Ecto neural progenitor cell (in vitro differentiated cells): ENCODE data around the gene PPM1H.
A peak's percentile ranks its signal among the peaks of the same experiment; 100 is the strongest.
"Not testable (repeated sequence)": the region's sequence is repeated elsewhere in the genome, so short reads cannot be mapped to it uniquely, and the experiment has no call there.

Experiments used
- DNase-seq: peaks from one replicate; pipeline ENCODE4 v3.0.0-alpha.2; 2018; ENCODE audit warnings: low spot score

The PPM1H gene

DNA sequence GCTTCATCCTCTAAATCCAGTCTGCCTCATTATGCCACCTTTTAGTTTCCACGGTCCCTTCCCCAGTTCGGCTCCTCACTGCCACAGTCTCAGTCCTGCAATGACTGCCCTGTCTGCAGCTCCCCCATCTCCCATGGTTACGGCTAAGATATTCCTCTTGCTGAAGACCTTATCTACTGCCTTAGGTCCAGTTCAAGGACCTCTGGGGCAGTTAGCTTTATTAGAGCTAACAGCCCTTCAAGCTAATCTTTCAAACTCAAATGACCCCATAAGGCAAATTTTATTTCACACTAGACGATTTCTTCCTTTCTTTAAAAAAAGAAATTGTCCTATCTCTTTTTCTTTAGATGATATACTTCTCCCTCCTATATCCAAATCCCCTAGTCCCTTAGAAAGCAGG, 253.6 kb downstream of the PPM1H start:
- DNase-seq = no peak

DNA sequence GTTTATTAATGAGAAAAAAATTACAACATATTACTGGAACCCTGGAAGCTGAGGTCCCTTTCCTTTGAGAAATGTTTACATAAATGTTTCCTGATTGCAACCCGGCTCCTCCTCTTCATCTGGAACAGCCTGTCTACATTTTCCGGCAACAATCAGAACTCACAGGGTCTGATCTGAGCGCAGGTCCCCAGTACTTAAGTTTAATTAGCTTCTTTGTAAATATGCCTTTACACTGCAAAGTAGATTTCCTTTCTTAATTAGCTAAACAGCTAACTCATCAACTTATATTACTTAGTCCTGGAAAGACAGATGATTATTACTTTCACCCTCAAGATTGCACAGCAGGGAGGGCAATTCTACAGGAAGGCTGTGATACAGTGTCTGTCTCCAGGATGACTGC, 255.3 kb downstream of the PPM1H start:
- DNase-seq = no peak

DNA sequence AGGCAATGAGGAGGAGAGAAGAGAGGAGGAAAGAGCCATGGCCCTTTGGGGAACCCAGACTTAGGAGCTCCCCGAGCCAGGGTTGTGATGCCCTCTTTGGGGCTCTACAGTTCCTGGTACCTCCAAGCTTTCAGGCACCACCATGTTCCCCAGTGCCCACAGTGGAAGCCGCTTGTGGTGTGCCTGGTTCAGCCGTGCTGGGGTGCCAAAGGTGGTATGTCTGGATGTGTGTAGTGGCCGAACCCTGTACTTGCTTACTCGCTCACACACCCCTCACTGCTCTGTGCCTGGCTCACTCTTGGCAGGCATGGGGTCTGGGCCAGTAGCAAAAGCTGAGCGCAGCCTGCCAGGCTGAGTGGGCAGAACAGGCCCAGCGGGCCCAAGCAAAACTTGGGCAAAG, 257.6 kb downstream of the PPM1H start:
- no peak for DNase-seq

DNA sequence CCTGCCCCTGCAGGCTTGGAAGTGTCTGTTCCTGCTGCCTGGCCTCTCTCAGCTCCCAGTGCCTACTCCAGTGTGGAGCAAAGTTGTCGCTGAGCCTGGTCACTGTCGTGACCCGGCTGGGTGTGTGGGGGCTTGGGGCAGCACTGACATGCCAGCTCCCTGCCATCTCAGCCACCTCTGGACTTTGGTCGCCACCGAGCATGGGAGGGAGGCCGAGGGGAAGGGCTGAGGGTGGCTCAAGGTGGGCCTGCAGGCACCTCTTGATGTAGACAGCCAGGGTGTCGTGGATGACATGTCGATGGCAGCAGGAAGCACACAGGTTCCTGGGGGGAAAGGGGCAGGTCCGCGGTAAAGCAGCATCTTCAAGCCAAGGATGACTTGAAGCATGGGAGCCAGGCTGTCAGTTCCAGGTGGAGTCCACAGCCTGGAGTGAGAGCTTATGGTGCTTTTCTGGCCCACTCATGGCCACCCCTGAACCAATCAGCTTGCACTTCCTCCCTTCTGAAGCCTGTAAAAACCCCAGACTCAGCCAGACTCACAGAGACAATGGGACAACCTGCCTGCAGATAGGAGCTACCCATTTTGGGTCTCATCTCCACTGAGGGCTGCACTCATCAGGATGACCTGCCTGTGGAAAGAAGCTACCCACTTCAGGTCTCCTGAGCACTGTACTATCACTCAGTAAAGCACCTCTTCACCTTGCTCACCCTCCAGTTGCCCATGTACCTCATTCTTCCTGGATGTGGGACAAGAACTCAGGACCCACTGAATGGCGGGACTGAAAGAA, 258.2 kb downstream of the PPM1H start:
- DNase-seq = no peak

DNA sequence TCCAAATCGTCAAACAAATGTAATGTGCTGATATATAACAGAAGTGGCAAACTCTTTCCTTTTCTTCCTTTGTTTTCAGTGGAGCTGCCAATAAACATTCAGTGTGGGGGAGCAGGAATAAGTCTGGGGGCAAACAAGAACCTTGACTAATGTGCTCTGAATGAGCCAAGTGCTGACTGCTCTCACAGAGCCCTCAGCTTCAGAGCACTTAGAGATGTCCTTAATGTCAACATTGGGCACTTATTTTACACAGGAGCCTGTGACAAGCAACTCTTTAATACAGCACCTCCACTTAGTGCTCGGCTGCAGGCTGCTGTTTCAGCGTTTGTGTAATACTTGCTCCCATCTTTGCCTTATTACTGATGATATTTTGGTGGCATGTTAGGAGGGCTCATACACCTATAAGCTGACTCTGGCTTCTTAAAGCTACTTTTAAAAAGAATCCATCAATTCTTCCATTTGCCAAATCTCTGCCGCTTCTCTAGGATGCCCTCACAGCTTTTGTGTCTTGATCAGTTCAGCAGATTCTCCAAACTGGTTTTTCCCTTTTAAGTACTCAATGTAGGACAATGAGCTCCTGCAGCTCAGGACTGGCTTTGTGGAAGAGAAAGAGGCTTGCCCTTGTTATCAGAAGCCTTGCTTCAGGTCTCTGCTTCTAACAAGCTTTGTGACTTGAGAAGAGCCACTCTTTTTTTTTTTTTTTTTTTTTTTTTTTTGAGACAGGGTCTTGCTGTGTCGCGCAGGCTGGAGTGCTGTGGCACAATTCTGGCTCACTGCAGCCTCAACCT, 261.7 kb downstream of the PPM1H start:
- DNase-seq = no peak

DNA sequence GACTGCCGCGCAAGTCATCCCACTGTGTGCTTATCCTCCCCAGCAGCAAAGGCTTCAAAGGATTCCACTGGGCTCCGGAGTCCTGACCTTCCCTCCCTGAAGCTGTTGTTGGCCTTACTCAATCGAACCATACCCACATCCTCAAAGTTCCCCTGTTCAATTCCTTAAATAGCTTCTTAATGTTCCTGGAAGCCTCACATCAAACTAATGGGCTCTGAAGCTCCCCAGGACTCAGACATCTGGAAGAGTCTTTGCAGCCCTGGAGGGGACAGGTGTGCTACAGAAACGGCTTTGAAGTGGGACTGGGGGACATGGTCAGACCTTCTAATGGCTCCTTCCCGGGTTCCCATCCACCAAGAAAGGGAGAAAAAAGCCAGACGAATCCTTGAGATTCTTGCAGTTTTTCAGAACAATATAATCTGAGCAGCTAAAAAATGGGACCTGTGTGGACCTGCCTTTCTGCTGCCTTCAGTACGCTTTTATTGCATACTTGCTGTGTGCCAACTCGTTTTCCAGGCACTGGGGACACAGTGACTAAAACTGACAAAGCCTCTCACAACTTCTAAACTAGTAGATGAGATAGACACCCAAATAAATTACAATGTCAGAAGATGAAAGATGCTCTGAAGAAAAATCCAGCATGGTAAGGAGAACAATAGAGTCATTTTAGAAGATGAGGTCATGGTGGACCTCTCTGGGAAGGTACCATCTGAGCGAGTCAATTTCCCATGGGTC, 263.8 kb downstream of the PPM1H start:
- no peak for DNase-seq

DNA sequence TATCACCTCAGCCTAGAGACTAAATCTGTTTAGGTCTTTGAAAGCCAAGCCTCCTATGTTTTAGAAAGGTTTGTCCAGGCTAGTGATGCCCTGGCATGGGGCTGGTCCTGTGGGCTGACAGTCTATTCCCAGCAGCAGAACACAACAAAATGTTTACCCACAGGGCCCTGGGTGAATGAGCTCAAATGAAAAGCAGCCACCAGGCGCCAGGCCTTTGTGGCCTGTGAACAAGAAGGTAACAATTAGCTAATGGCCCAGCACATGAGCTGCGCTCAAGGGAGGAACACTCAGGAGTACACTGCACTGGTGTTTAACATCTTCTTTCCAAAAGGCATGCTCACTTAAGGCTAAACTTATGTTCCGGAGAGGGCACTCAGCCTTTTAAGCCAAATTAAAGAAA, 266.2 kb downstream of the PPM1H start:
- no peak for DNase-seq

DNA sequence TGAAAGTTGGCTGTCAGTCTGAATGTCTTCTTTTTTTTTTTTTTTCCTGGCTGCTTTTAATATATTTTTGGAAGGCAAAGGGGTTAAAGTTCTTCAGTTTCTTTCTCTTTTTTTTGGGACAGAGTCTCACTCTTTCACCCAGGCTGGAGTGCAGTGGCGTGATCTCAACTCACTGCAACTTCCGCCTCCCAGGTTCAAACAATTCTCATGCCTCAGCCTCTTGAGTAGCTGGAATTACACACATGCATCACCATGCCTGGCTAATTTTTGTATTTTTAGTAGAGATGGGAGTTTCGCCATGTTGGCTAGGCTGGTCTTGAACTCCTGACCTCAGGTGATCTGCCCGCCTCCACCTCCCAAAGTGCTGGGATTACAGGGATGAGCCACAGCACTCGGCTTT, 270.0 kb downstream of the PPM1H start:
- not testable (repeated sequence) for DNase-seq

DNA sequence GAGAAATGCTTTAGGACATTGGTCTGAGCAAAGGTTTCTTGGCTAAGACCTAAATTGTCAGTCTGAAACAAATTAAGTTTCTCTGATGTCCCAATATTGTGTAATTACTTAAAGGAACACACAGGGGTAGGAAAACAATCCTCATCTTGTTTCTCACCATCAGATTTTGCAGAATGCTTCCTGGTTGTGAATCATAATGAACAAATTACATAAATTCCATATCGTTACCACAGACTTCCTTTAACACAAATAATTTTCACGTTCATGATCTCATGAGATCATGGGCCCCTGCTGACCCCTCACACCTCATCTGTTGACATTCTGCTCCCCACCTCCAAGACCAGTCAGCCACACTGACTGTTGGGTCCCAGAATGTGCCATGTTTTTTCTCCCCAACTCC, 274.2 kb downstream of the PPM1H start:
- peak; percentile 9 for DNase-seq

DNA sequence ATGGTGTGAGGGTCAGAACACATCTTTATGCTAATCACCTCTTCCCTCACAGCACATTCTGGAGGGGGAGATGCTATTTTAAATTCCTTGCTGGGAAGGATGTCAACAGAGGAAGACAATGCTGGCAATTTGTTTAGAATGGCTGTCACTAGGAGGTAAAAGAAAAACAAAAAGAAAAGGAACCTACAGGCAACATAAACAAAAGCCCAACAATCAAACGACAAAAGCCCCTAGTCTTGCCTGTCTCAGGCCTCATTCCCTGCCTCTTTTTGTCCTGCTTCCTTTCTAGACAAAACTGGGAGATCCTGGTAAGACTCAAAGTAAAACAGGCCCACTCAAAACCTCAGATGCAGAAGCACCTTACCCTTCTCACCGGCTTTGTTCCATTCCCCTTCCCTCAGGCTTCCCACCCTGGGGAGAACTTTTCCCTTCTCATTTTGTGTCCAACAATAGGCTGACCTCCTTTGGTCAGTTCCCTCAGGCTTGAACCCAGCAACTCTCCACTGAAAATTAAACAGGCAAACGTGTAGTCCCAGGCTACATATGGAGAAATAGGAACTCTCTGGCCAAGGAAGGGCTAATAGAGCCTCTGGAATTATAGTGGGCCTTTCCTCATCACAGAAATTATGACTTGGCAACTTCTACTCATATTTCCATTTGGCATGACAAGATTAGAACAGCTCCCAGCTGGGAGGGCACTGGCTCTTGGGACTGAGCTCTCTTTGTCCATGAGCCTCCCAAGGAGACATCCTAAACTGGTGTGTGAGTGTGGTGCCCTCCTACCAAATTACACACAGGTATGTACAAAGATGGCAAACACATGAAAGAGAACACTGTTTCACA, 275.3 kb downstream of the PPM1H start:
- peak; percentile 41 for DNase-seq

DNA sequence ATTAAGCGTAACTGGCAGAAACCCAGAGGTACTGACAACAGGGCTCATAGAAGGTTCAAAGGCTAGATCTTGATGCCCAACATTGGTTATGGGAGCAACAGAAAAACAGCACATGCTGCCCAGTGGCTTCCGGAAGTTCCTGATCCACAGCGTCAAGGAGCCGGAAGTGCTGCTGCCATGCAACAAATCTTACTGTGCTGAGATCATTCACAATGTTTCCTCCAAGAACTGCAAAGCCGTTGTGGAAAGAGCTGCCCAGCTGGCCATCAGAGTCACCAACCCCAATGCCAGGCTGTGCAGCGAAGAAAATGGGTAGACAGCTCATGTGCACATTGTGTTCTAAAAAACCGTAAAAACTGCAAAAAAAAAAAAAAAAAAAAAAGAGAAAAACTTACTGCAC, 276.0 kb downstream of the PPM1H start:
- DNase-seq = peak; percentile 47

DNA sequence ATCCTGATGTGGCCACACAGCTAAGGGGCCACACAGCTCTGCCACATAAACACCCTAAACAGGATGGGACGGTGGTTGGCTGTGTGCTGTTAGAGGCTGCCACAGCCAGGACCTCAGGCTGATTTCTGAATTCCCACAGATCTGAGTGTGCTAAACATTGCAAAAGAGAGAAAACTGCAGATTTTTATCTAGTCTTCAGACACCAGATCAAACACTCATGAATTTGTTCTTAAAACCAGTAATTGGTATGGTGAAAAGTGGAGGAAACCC, 277.7 kb downstream of the PPM1H start:
- no peak for DNase-seq

DNA sequence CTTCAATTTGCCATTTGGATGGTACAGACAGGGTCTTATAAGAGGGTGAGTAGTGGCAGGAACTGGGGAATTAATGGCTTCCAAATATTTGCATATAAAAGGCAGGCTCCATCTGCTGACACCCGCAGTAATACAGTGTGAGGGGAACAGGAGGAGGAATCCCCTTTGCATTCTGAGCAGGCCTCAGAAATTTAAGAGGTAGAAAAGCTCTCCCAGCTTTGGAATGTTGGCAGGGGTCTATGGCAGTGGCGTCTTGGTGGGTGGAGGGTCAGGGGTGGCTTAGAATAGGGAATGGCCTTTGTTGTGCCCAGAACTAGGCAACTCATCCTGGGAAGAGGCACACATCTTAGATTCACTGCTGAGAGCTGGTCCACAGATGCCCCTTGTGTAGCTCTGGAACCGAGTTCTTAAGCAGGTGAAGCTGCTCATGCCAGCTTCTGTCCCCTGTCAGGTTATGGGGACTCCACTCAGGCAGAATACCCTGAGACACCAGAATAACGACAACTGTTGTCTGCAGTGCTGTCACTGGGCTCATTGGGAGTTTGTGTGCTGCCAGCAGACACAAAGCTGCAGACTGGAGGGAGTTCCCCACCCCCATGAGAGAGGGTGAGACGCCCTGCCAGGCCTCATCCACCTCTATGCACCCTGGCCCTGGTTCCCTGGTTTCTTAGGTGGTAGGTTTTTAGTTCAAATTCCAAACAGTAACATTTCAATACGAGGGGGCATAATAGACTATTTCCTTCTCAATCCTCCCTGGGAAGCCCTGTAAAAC, 278.2 kb downstream of the PPM1H start:
- peak; percentile 50 for DNase-seq

DNA sequence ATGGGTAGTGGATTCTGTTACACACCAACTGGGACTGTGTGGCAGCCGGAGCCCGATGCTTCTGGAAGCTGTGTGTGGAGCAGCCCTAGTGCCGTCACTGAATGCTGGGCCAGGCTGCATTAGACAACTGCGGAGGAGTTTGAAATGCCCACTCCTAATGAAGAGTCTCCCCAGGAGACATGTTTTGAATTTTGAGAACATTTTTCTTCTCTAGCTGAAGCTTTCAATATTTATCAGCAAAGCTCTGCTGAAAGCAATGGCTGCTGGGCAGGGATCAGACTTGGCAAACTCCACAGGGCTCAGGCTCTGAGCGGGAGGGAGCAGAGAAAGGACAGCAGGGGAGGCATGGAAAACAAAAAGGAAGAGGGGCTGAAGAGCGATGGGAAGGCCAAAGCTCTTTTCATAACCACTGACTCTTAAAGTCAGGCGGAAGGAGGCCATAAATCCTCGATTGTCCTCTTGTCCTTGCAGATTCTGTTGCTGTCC, 279.2 kb downstream of the PPM1H start:
- peak; percentile 52 for DNase-seq

DNA sequence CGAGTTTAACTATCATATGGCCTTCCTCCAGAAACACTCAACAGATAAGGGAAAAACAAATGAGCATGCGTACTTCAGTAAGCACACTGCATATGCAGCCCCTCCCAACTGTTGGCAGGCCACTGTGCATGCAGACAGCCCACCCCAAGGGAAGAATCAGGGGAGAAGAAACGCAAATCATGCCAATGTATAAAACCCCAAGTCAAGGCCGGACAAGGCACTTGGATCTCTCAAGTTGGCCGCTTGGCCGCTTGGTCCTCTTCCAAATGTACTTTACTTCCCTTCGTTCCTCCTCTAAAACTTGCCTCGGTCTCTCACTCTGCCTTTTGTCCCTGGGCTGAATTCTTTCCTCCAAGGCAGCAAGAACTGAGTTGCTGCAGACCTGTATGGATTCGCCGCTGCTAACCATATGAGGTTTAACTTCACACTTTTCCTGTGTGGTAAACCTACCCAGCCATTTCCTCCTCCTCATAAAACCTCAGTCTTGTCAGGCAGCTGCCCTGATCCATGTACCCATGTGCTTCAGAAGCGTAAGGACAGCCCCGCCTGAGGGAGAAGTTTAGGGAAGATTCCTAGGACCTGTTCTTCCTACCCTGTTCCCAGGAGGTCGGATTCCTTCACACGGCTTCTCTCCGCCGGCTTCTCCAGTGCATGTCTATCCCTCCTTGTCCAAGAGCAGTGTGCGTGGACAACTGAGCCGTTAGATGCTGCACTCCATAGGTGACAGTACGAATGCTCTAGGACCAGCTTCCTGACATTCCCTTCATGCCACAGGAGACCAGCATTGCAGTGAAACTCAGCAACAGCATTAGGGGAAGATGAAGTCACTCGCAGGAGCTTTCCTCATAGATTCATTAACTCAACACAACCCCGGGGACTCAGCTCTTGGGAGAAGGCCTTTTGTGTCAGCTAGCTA, 280.4 kb downstream of the PPM1H start:
- no peak for DNase-seq

DNA sequence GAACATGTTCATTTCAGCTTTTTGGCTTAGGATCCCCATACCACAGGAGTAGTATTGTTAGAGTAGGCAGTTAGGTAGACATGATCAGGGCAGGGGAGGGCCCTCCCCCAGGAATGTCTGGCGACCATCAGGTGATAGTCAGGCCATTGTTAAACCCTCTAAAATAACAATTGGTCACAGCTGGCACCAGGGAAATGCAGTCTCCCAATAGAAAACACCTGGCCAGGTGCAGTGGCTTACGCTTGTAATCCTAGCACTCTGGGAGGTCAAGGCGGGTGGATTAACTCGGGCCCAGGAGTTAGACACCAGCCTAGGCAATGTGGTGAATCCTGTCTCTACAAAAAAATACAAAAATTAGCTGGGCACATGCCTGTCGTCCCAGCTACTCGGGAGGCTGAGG, 281.2 kb downstream of the PPM1H start:
- peak; percentile 23 for DNase-seq

DNA sequence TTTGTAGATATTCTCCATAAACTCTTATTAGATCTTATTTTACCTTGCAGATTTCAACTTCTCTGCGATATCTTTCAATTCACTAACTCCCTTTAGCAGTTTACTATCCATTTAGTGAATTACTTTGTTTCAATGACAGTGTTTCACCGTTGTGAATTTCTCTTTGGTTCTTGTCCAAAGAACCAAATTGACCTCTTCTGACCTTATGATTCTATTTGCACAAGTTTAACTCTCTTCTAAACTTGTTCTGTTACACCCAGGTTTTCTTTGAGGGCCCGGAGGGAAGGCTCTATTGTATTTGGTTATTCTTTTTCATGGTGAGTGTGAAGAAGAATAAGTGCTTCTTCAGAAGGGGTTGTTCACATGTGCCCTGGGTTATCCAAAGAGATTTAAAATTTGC, 281.6 kb downstream of the PPM1H start:
- DNase-seq = no peak

DNA sequence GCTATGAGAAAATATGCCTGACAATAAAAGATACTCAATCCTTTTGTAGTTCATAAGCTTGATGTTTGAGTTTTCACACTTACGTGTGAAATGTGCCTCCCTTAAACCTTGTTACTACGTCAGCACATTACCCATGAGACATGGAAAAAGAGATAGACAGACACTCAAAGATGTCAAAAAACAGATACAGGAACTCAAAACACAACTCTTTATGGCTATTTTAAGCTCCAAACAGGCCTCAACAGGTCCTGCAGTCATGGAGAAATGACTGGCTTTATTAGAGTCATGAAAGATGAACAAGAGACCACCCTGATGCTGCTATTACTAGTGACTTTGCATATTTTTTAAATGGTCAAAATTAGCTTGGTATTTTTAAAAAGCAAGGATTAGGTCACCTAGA, 283.8 kb downstream of the PPM1H start:
- no peak for DNase-seq

DNA sequence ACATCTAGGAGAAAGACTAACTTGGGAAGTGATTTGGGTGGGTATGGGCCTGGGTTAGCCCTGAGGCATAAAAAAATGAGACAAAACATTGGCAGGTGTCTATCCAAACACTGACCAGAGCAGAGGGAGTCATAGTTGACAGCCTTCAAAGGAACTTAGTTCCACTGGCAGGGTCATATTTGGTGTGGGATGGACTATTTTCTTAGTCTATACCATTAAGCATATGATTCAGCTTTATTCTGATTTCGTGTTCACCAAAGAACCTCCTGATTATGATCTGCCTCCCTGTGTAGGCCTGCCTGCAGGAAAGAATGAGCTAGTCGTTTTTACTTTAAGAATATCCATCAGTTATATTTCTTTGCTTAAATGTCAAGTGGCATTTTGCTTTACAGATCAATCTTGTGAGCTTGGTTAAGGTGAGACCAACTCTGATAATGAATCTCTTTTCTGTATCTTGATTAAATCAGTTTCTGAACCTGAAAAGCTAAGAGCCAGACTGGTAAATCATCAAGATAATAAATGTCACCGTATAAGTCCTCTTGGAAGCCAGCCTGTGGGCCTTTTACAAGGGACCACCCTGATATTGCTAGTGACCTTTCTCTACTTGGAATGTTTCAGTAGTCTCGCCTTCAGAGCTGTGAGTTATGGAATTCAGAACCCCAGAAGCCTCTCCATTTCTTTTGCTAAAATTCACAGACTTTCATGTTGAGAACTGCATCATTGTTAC, 285.4 kb downstream of the PPM1H start:
- DNase-seq = no peak

DNA sequence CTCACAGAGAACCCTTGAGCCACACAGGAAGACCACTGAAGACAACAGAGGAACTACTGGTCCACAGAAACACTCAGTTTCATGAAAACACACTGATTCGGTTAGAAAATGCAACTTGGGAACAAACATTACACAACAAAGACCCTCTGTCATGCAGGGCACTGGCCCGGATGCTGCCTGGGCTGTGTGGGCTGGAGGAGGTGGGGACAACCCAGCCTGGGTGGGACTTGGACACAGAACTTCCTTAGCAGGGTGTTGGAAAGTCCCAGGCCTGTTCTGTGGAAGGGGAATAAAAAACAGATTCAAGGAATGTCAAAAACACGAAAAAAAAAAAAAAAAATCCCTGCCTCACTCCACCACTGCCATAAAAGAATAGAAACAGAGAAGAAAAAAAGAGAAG, 287.4 kb downstream of the PPM1H start:
- no peak for DNase-seq
